Stimulated activated CD4-positive, alpha-beta T cell treated with anti-CD3 and anti-CD28 coated beads, Interleukin-15, amount 100 ng/mL, for 24 hours (primary cell): ENCODE measurements around the gene IMMP2L.
"Not testable (repeated sequence)": the region's sequence is repeated elsewhere in the genome, so short reads cannot be mapped to it uniquely, and the experiment has no call there.

ENCODE experiments used
- DNase-seq: peaks from one replicate; pipeline ENCODE4 v3.0.0-alpha.2; 2020

IMMP2L gene

DNA sequence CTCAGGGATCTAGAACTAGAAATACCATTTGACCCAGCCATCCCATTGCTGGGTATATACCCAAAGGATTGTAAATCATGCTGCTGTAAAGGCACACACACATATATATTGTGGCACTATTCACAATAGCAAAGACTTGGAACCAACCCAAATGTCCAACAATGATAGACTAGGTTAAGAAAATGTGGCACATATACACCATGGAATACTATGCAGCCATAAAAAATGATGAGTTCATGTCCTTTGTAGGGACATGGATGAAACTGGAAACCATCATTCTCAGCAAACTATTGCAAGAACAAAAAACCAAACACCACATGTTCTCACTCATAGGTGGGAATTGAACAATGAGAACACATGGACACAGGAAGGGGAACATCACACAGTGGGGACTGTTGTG lies 56.9 kb downstream of the IMMP2L start:
- not testable (repeated sequence) for DNase-seq

DNA sequence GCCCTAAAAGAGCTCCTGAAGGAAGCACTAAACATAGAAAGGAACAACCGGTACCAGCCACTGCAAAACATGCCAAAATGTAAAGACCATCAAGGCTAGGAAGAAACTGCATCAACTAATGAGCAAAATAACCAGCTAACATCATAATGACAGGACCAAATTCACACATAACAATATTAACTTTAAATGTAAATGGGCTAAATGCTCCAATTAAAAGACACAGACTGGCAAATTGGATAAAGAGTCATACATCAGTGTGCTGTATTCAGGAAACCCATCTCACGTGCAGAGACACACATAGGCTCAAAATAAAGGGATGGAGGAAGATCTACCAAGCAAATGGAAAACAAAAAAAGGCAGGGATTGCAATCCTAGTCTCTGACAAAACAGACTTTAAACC lies 60.5 kb downstream of the IMMP2L start:
- DNase-seq: not testable (repeated sequence)

DNA sequence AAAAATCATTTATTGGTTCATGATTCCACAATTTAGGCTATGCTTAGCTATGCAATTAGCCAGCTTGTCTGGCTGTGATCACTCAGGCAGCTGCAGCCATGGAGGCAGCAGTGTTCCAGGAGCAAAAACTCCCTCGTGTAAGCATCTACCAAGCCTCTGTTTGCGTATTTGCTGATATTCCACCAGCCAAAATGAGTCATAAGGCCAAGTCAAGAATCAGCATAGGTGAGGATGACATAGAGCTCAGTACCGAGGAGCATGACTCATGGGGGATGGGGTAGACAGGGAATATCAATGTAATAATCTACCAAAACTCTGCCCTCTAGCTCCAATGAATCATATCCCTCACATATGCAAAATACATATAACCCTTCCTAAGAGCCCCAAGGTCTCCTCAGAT lies 63.3 kb downstream of the IMMP2L start:
- DNase-seq: peak; percentile 36

- no peak for DNase-seq
Observed at GRCh38 chr7:111498391-111499007, 63.8 kb downstream of the IMMP2L start.

DNA sequence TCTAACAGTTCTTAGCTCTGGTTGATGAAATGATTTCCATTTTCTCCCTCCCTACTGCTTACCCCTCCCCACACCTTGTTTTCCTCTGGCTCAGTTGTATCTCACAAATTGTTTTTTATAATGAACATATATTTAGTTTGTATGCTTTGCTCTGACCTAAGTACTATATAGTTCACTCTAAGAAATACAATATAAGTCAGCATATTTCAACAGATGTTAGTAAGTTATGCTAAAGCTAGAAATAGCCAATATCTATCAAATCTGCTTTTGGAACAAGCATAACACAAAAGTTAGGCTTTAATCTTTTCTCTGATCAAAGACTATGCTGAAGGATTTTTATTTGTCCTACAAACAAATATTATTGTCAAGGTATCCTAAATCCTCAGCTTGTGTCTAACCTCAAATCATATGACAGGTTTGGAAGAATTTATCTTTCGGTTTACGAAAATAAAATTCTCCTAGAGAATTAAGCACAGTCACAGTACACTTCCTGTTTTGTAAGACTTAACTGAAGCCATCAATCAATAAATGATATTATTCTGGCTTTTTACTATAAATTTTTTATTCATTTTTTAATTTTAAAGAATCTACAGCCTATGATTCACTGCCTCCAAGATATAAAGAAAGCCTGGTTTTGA lies 67.0 kb downstream of the IMMP2L start:
- no peak for DNase-seq

DNA sequence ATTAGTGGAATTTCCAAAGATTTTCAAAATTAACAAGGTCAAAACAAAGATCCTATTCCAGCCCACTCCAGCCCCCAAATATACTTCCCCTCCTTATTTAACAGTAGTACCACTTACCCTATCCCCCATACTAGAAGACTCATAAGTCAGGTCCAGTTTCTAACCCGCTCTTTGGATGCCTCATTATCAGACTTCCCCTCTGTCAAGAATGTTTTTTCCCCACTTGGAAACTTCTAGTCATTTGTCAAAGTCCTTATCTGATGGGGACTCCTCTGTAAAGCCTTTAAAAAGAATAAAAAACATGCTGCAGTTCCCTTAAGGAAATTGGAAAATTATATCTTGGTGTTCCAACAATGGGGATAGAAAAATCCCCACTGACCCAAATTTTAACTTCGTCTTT lies 70.1 kb downstream of the IMMP2L start:
- no peak for DNase-seq

GRCh38 chr7:111486472-111487142 lies 75.7 kb downstream of the IMMP2L start:
- no peak for DNase-seq

DNA sequence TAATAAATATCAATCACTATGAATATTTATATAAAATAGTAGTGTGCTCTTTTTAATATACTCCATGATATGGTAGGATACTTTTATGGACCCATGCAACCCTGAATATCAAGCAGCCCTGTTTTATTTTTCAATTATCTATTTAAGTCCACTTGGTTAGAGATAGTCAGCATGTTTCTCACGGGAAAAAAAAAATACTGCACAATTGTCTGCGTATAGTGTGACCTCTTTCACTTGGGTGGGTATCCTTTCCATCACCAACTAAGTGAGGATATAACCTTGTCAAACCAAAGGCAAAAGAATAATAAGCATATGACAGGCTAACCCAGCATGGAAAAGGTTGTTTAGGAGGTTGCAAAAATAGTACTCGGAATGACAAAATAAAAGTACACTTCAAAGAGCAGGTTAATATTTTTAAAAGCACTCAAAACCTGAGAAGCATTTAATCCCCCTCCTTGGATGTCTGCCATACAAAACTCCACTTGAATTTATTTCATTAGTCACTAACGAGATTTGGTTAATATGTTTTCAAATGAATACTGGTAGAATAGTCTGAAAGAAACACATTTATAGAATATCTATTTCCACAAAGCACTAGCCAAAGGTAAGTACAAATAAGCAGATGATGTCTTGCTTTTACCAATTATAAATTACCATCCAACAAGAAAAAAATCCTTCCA lies 76.5 kb downstream of the IMMP2L start:
- no peak for DNase-seq

DNA sequence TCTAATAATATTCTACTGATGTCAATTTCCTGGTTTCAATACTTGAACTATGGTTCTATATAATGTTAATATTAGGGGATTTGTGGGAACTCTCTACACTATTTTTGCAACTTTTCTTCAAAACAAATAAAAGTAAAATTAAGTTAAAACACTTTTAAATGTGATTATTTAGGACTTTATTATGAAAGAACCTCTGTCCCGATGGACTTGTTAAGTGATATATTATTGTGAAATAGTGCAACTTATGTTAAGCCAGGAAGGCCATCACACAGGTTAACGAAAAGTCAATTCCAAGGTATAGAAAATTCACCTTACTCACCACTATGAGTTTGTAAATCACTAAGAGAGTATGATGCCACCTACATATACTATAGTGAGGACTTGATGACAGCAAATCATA lies 79.2 kb downstream of the IMMP2L start:
- no peak for DNase-seq

DNA sequence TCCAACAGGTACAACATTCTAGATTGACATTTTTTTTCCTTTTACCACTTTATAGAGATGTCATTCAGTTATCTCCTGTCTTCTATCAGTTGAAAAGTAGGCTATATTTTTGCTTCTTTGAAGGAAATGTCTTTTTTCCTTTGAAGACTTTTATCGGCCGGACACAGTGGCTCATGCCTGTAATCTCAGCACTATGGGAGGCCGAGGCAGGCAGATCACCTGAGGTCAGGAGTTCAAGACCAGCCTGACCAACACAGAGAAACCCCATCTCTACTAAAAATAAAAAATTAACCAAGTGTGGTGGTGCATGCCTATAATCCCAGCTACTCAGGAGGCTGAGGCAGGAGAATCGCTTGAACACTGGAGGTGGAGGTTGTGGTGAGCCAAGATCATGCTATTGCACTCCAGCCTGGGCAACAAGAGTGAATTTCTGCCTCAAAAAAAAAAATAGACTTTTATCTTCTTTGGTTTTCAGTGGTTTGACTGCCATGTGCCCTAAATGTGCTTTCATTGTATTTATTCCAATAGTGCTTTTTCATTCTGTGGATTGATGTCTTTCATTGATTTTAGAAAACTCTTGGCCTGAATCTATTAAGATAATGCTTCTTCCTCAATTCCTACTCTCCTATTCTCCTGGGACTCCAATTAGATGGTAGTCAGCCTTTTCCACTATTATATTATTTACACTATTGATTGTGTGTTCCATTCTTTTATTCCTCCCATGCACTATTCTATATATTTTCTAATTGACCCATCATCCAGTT lies 84.6 kb downstream of the IMMP2L start:
- DNase-seq: no peak

GRCh38 chr7:111476586-111477293 lies 85.6 kb downstream of the IMMP2L start:
- no peak for DNase-seq

DNA sequence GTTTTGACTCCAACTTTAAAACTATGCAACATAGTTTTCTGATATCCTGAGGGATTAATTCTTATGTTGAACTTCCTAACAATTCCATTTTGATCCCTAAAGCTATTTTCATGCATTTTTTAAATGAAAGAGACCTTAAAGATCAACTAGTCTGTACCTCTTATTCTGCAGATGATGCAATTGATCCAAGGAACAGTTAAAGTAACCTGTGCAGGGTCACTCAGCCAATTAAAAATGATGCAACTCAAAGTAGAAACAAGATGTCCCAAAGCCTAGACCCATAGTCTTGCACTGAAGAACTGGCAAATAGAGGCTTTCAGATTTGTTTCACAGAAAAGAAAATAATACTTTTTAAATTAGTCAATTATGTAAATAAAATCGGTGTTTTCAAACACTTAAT lies 86.3 kb downstream of the IMMP2L start:
- DNase-seq: no peak

DNA sequence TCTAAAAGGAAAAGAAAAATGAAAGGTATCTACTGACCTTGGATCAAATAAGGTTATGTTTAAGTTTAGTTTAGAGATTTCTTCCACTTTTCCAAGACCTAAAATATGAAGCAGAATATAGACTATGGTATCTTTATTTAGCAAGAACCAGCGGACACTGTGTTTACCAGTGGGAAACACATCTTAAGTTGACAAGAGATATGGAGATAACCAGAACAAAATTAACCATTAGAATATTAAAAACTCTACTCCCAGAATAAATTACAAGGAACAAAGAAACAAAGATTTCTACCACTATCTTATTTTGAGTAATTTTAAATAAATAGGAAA lies 86.9 kb downstream of the IMMP2L start:
- DNase-seq: no peak

DNA sequence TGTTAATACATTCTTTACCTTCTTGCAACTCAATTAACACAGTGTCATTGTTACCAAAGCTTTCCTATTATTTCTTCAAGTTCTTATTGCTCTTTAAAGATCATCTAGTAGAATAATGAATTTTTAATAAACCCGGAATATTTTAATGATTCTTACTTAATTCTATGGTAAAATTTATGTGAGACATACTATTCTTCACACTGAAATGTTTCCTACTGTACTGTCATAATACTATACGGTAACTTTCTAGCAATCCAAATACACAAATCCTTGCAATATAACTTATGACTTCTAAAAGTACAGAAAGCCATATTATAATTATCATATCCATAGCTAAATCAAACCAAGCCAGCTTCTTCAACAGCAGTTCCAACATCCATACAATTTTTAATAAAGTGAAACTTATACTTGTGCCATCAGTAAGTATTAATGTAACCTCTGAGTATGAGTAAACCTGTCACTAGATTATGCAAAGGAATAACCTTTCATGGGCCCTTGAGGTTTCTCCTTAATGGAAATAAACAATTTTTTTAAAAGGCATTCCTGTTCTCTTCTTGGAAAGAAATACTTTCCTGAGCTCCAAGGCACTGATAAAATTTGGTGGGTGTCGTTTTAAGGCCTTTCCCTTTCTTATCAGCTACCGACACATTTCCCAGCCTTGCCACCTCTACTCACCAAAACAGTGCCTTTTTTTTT lies 87.4 kb downstream of the IMMP2L start:
- DNase-seq: no peak

DNA sequence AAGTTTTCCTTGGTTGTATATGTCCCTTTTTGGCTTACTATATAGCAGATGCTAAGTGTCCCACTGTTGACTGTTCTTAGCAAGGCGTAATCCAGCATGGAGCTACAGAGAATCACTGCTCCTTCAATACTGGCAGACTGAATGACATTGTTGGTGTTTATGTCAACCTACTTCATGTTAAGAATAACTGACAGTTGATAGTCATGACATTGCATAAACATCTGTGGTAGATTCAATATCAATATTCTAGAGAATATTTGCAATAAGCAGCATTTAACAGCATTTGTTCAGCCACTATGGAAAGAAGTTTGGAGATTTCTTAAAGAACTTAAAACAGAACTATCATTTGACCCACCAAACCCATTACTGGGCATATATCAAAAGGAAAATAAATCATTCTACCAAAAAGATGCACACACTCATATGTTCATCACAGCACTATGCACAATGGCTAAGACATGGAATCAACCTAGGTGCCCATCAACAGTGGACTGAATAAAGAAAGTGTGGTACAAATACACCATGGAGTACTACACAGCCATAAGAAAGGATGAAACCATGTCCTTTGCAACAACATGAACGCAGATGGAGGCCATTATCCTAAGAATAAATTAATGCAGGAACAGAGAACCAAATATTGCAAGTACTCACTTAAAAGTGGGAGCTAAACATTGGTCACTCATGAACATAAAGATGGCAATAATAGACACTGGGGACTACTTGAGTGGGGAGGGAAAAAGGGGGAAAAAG lies 88.7 kb downstream of the IMMP2L start:
- DNase-seq: no peak

GRCh38 chr7:111470998-111471397 lies 91.3 kb downstream of the IMMP2L start:
- no peak for DNase-seq

DNA sequence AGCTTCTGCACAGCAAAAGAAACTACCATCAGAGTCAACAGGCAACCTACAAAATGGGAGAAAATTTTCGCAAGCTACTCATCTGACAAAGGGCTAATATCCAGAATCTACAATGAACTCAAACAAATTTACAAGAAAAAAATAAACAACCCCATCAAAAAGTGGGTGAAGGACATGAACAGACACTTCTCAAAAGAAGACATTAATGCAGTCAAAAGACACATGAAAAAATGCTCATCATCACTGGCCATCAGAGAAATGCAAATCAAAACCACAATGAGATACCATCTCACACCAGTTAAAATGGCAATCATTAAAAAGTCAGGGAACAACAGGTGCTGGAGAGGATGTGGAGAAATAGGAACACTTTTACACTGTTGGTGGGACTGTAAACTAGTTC lies 92.4 kb downstream of the IMMP2L start:
- not testable (repeated sequence) for DNase-seq

GRCh38 chr7:111465774-111466173 lies 96.5 kb downstream of the IMMP2L start:
- not testable (repeated sequence) for DNase-seq

DNA sequence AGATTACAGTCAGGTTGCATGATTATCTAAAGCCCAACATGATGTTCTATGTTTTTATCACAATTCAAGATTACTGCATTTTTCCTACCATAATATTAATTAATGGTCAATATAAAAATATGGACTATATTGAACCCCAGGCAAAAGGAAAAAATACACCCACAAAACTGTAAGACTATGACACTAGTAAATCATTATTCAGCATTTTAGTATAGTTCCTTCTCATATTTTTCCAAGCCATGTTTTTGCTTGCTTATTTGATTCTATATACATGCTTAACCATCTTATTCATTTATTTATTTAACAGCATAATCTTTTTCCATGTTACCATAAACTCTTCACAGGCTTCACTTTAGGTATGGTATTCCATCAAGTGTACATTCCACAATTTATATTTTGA lies 101.6 kb downstream of the IMMP2L start:
- no peak for DNase-seq

- DNase-seq: no peak
Observed at GRCh38 chr7:111459757-111460280, 102.5 kb downstream of the IMMP2L start.
